GM12873 (cell line): ENCODE results near the gene ZNF593OS.

Experiments
- TF ChIP-seq, protein P1 (sequence below): IDR thresholded peaks from 2 replicates; pipeline ENCODE4 v1.5.1; 2012; ENCODE audit warnings: low read depth, mild to moderate bottlenecking, moderate library complexity, low read length, control low read depth; ENCODE audit not compliant: insufficient read depth; ENCODE audit errors: missing control alignments

ZNF593OS gene

DNA sequence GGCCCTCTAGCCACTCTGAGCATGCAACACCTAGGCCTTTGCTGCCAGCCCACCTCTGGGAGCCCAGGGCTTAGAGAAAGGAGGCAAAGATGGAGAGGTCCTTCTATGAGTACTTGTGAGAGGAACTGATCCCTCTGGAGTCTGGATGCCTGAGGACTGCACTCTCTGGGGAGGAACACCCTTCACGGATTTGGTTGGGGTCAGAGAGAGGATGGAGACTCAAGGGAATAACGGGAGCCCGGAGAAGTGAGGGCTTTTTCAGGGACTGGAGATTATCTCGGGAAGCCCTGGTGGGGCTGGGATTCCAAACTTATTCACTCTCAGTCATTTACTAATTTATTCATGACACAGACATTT, 2.5 kb downstream of the ZNF593OS start:
- TF ChIP-seq, protein P1, sequence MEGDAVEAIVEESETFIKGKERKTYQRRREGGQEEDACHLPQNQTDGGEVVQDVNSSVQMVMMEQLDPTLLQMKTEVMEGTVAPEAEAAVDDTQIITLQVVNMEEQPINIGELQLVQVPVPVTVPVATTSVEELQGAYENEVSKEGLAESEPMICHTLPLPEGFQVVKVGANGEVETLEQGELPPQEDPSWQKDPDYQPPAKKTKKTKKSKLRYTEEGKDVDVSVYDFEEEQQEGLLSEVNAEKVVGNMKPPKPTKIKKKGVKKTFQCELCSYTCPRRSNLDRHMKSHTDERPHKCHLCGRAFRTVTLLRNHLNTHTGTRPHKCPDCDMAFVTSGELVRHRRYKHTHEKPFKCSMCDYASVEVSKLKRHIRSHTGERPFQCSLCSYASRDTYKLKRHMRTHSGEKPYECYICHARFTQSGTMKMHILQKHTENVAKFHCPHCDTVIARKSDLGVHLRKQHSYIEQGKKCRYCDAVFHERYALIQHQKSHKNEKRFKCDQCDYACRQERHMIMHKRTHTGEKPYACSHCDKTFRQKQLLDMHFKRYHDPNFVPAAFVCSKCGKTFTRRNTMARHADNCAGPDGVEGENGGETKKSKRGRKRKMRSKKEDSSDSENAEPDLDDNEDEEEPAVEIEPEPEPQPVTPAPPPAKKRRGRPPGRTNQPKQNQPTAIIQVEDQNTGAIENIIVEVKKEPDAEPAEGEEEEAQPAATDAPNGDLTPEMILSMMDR = no peak

DNA sequence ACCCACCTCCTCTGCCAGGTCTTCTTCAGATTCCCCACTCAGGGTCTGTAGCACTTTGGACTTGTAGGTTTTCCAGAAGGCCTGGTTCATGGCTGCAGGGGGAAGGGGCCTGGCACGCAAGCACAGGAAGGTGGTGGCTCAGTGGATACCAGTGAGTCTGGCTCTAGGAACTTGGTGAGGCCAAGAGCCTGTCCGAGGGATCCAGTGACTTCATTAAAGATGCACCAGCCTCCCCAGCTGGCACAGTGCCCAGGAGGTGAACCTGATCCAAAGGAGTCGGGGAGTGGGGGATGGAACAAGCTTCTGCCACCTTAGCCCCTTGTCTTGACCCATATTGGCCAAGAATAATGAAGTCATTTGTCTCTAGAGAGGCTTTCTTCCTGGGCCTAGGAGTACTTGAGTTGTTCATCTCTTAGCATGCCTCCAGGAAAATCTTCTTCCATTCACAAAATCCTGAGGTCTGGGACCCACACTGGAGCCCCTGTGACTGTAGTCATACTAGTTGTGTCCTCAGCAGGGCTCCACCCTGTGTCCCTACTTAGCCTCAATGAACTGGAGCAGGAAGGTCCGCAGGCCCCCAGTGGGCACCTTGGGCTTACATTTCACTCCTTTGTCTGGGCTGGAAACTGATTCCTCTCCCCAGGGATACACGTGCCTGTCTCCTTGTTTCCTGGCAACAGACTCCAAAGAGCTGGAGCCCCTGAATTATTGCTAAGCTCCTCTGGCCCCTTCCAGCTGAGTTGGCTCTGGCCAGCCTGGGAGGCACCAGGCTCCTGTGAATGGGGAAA, 3.0 kb downstream of the ZNF593OS start, which contains the start of gene C1orf232:
C1orf232 (minus strand) TSS at position 554 of the 788 bp plus-strand sequence; CDS start at position 90, 464 bp downstream.
- TF ChIP-seq, protein P1 = no peak

GRCh38 chr1:26166719-26167281, 4.8 kb downstream of the ZNF593OS start:
- TF ChIP-seq, protein P1 = no peak

DNA sequence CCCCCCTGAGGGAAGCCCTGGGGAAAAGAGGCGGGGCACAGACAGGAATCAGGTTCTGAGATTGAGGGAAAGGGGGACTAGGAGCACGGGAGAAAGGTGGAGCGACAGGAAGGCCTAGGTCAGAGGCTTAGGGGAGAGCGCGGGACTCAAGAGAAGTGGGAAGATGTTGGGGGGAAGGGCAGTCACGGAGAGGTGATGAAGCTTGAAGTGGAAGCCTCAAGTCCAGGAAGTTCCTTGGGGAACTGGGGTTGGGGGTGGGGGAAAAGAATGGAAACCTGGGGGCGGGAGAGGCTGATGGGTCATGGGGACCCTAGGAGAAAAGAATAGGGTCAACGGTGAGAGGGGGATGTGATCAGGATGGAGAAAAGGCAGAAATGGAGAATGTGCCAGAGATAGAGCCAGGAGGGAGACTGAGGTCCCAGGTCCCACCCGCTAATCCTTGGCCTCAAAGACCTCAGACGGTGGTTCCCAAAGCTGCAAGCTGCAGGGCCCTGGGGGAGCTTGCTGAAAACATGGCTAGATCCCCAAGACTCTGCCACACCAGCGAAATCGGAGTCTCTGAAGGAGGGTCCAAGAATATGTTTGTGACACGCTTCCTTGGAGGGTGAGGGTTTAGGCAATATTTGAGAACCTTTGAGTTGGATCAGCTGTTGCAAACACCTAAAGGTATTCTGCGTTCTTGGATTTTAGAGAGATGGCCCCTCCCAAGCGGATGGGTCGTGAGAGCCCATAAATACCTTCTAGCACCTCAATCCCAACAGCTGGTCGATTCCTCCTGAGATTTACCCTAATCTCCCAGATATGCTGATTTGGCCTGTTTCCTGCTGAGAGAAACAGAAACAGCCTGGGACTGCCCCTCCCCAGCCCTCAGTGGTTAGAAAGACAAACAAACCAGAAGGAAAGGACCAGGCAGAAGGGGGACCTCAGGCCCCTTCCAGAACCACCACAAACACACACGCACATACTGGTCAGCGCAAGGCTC, 6.5 kb downstream of the ZNF593OS start:
- TF ChIP-seq, protein P1 = no peak

DNA sequence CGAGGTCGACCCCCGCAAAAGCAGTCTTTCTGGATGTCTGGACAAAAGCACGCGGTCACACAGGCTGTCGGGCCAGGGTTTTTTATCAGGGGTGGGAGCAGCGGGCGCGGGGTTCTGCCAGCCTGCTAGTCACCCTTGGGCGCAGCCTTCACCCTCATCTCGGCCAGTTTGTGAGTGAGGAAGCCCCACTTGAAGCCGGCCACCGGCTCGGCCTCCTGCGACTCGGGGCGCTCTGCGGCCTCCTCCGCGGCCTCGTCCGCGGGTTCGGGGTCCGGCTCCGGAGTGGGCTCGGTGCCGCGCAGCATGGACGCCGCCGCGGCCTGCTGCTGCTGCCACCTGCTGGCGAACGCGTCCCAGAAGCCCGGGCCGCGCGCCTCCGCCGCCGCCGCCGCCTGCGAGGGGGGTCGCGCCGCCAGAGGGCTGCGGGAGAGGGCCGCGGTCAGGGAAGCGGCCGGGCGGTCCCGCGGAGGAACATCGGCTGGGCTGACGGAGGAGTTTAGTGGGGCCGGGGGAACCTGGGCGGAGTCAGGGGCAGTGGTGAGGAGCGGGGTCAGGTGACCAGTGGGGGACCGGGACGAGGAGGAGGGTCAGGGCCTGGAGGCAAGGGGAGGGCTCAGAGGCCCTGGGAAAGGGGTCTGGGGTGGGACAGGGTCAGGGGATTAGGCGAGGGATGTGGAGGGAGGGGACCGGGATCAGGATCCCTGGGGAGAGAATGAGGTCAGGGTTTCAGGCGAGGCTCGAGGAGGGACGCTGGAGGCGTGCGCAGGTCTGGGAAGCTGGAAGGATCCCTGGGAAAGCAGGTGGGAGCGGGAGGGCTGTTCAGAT, 7.4 kb downstream of the ZNF593OS start:
- TF ChIP-seq, protein P1 = peak; percentile 50

DNA sequence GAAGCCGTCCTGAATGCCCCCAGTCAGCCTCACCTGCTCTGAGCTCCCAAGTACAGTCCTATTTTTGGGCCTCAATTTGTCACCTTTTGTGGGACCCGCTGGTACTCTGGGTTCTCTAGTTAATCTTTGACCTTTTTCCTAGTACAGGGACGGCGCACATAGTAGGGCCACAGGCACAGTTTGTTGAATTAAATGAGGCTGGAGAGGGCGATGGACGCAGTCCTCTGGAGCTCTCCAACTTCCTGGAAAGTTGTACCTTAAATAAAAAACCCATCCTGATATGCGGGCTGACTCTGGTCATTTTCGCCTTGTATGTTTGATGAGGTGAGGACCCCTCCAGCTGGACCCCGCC, 8.0 kb downstream of the ZNF593OS start:
- TF ChIP-seq, protein P1 = no peak
